Tibial nerve (tissue), 4 donors: ENCODE data around the gene CSNK1G1. TPM values are rescaled to one million over a fixed set of nuclear protein-coding genes. Genes with fewer than 3 reads are reported as not detected.

Source experiments
- DNase-seq, 2 donors: peaks; one replicate each; pipeline ENCODE4 v3.0.0-alpha.2; 2019; ENCODE audit warnings: low spot score in 2 of 2
- H3K27ac ChIP-seq, 4 donors: fragments of 200-600 bp; sonication (generic) in 3 of 4; one replicate each; pipeline ENCODE4 v1.5.1; 2017 to 2019; ENCODE audit warnings: mild to moderate bottlenecking in 1 of 4
- H3K27me3 ChIP-seq, 2 donors: fragments of 200-600 bp; sonication (generic) in 1 of 2; one replicate each; pipeline versions ENCODE4 v1.5.1 to v1.6.0; 2017 to 2019
- H3K36me3 ChIP-seq, 3 donors: fragments of 200-600 bp; sonication (generic); one replicate each; pipeline ENCODE4 v1.5.1; 2018 to 2019
- H3K4me1 ChIP-seq, 4 donors: fragments of 200-600 bp; sonication (generic) in 3 of 4; one replicate each; pipeline ENCODE4 v1.5.1; 2017 to 2019
- H3K4me3 ChIP-seq, 4 donors: fragments of 200-600 bp; sonication (generic) in 3 of 4; one replicate each; pipeline ENCODE4 v1.5.1; 2017 to 2019; ENCODE audit warnings: mild to moderate bottlenecking in 1 of 4, moderate library complexity in 1 of 4
- H3K9me3 ChIP-seq, 4 donors: fragments of 200-600 bp; sonication (generic) in 3 of 4; one replicate each; pipeline ENCODE4 v1.5.1; 2017 to 2019
- EP300 ChIP-seq, 2 donors: sonication (generic); formaldehyde crosslinking; IDR thresholded peaks; one replicate each; pipeline ENCODE4 v1.6.1; 2017; ENCODE audit warnings: antibody characterized with exemption in 2 of 2, mild to moderate bottlenecking in 1 of 2
- POLR2A ChIP-seq, 2 donors: fragments of 450-650 bp; IDR thresholded peaks; one replicate each; pipeline ENCODE4 v1.6.1; 2017; ENCODE audit warnings: antibody characterized with exemption in 2 of 2, mild to moderate bottlenecking in 2 of 2, moderate library complexity in 2 of 2
- WGBS, 2 donors: methylation state at CpG; one replicate each; pipeline ENCODE4 v1.1.5; 2018; 5-methylcytosine and 5-hydroxymethylcytosine counted together
- total RNA-seq, 4 donors: library from RNA; depleted of rRNA; stranded (reverse); fragments of >200 nt; gene quantifications; one replicate each; pipeline ENCODE4 v1.1.0, GENCODE V29; 2016
- TF ChIP-seq, protein P1 (sequence below), 5 experiments: fragments of 200-600 bp in 3 of 5; fragments of 450-650 bp in 2 of 5; sonication (generic) in 3 of 5; IDR thresholded peaks; one replicate each; pipeline ENCODE4 v1.5.1; 2016 to 2019; ENCODE audit warnings: antibody characterized with exemption in 5 of 5, mild to moderate bottlenecking in 3 of 5, moderate library complexity in 2 of 5

CSNK1G1 gene
- total RNA-seq, 4 donors from 2014 or later: 20.5 to 25.8 (median 22.5) TPM

- peaks cover 0 to 21% (median 18%) of the 10 kb centered on the region in 4 donors for H3K4me1 ChIP-seq
- no peak overlapping the region for H3K27ac ChIP-seq
- H3K9me3 ChIP-seq: no peaks in the 10 kb centered on the region
- no peak overlapping the region for H3K4me3 ChIP-seq
- H3K36me3 ChIP-seq: peaks cover 0 to 20% (median 0%) of the 10 kb centered on the region in 3 donors
- no peak for DNase-seq
- no peaks in the 10 kb centered on the region for H3K27me3 ChIP-seq
- TF ChIP-seq POLR2A (IDR thresholded peaks at IDR 0.05): no peak
- 79 to 83% methylated on average over 5 of the region's 5 CpGs for WGBS, 2 donors
These were observed 189.7 kb downstream of the CSNK1G1 start for GRCh38 chr15:64166102-64166890.

- H3K27me3 ChIP-seq: no peaks in the 10 kb centered on the region
- no peak overlapping the region for H3K4me3 ChIP-seq
- TF ChIP-seq EP300 (IDR thresholded peaks at IDR 0.05) (no peak), POLR2A (IDR thresholded peaks at IDR 0.05) (no peak)
- TF ChIP-seq, protein P1, sequence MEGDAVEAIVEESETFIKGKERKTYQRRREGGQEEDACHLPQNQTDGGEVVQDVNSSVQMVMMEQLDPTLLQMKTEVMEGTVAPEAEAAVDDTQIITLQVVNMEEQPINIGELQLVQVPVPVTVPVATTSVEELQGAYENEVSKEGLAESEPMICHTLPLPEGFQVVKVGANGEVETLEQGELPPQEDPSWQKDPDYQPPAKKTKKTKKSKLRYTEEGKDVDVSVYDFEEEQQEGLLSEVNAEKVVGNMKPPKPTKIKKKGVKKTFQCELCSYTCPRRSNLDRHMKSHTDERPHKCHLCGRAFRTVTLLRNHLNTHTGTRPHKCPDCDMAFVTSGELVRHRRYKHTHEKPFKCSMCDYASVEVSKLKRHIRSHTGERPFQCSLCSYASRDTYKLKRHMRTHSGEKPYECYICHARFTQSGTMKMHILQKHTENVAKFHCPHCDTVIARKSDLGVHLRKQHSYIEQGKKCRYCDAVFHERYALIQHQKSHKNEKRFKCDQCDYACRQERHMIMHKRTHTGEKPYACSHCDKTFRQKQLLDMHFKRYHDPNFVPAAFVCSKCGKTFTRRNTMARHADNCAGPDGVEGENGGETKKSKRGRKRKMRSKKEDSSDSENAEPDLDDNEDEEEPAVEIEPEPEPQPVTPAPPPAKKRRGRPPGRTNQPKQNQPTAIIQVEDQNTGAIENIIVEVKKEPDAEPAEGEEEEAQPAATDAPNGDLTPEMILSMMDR (IDR thresholded peaks at IDR 0.05): no peak
- peak overlapping the region in 1 of 4 donors; percentile 81 for H3K27ac ChIP-seq
- H3K9me3 ChIP-seq: no peaks in the 10 kb centered on the region
- 89 to 97% methylated on average over 4 of the region's 4 CpGs for WGBS, 2 donors
- H3K36me3 ChIP-seq: peaks cover 0 to 22% (median 11%) of the 10 kb centered on the region in 3 donors
- no peak for DNase-seq
- H3K4me1 ChIP-seq: peaks cover 0 to 36% (median 30%) of the 10 kb centered on the region in 4 donors
These were observed 191.5 kb downstream of the CSNK1G1 start for GRCh38 chr15:64164436-64164835.

- no peaks in the 10 kb centered on the region for H3K9me3 ChIP-seq
- peak overlapping the region; percentile 40 to 88 (median 84) for H3K27ac ChIP-seq
- no peak for DNase-seq
- H3K4me1 ChIP-seq: peaks cover 0 to 42% (median 31%) of the 10 kb centered on the region in 4 donors
- no peaks in the 10 kb centered on the region for H3K27me3 ChIP-seq
- TF ChIP-seq, protein P1 (IDR thresholded peaks at IDR 0.05): no peak
- TF ChIP-seq EP300 (IDR thresholded peaks at IDR 0.05) (no peak), POLR2A (IDR thresholded peaks at IDR 0.05) (no peak)
- 41 to 48% methylated on average over 14 of the region's 14 CpGs for WGBS, 2 donors
- peaks cover 0 to 28% (median 15%) of the 10 kb centered on the region in 3 donors for H3K36me3 ChIP-seq
- peak overlapping the region; percentile 17 to 81 (median 54) for H3K4me3 ChIP-seq
These were observed 192.2 kb downstream of the CSNK1G1 start for GRCh38 chr15:64163659-64164362.

DNA sequence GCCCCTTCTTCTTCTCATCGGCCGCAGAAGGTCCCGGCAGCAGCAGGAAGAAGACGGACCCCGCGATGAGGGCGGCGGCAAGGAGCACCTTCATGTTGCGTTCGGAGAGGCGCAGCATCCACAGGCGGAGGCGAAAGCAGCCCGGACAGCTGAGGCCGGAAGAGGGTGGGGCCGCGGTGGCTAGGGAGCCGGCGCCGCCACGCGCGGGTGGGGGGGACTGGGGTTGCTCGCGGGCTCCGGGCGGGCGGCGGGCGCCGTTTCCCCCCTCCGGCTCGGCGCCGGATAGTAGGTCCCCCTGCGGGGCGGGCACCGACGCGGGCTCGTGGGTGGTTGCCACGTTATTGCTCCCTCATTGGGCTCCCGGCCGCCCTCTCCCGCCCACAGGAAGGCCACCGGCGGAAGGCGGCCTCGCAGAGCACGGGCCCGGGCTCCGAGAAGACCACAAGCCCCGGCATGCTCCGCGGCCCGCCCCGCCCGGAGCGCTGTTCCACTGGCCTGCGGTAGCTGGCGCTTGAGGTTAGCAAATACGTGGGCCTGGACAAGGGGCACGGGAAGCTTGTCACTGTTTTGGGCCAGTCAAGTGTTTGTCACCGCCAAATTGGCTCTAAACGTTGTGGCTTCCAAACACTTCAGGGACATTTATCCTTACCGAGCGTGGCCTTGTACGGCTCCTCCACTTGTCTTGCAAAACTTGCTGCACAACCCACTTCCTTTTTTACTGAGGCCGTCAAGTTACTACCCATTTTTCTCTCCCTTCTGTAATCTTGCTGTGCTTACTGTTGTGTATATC lies 192.9 kb downstream of the CSNK1G1 start, which contains the start of gene PPIB:
Gene PPIB, minus strand, starts transcription at position 154 of the 790 bp plus-strand sequence. Its CDS starts 36 bp downstream, at position 118.
- H3K36me3 ChIP-seq: peaks cover 0 to 36% (median 23%) of the 10 kb centered on the region in 3 donors
- peak; percentile 91 to 93 for DNase-seq
- H3K4me3 ChIP-seq: peak within 1 kb of the TSS; percentile 53 to 81 (median 70)
- peak within 1 kb of the TSS; percentile 40 to 88 (median 84) for H3K27ac ChIP-seq
- peaks cover 0 to 47% (median 33%) of the 10 kb centered on the region in 4 donors for H3K4me1 ChIP-seq
- 1 to 3% methylated on average over 26 to 33 of the region's 69 CpGs for WGBS, 2 donors
- no peaks in the 10 kb centered on the region for H3K27me3 ChIP-seq
- no peaks in the 10 kb centered on the region for H3K9me3 ChIP-seq
- TF ChIP-seq, protein P1 (IDR thresholded peaks at IDR 0.05): peak; percentile 35 to 66 (median 49)
- TF ChIP-seq EP300 (IDR thresholded peaks at IDR 0.05) (peak; percentile 83 to 84), POLR2A (IDR thresholded peaks at IDR 0.05) (peak; percentile 77 to 78)

- H3K27me3 ChIP-seq: no peaks in the 10 kb centered on the region
- TF ChIP-seq, protein P1 (IDR thresholded peaks at IDR 0.05): no peak
- no peak for TF ChIP-seq EP300 (IDR thresholded peaks at IDR 0.05)
- TF ChIP-seq POLR2A (IDR thresholded peaks at IDR 0.05): no peak
- 0 to 1% methylated on average over 7 to 21 of the region's 21 CpGs for WGBS, 2 donors
- peaks cover 0 to 41% (median 27%) of the 10 kb centered on the region in 3 donors for H3K36me3 ChIP-seq
- H3K4me3 ChIP-seq: peak overlapping the region; percentile 53 to 81 (median 70)
- DNase-seq: peak in 1 of 2 donors; percentile 26
- H3K4me1 ChIP-seq: peaks cover 0 to 47% (median 33%) of the 10 kb centered on the region in 4 donors
- peak overlapping the region; percentile 9 to 88 (median 84) for H3K27ac ChIP-seq
- H3K9me3 ChIP-seq: no peaks in the 10 kb centered on the region
These were observed 193.5 kb downstream of the CSNK1G1 start for GRCh38 chr15:64162478-64162868.
